Measurements from ENCODE around the gene SPAG16. TPM values are rescaled to one million over a fixed set of nuclear protein-coding genes. Genes with fewer than 3 reads are reported as not detected.

The SPAG16 gene
- total and polyA plus RNA-seq, 2 of the 13 experiments (the other 11 are each of a cell fraction or from before 2014, with no cell fraction given): 9.6 to 26.5 TPM

- BruUV-seq (replicated peaks): no TSS peak
- intact Hi-C loops (cut with micrococcal nuclease; ENCODE audit: unreplicated experiment) (no loop called here), in situ Hi-C loops (cut with HindIII; ENCODE audit: extremely low pct_ligation_motif_present, low pct_unique_long_range_greater_than_20kb) (loop anchor here (25.0 kb wide), 1 partner anchor 1747 kb away; no protein-coding TSS in a partner anchor)
- Histone ChIP-seq H3K27me3 (ENCODE audit: control insufficient read depth in 1 of 2, insufficient read depth in 2 of 2, low read length in 2 of 2) (peaks cover 0 to 9% of the 10 kb centered on the region in 2 experiments; a peak in 2 of 5 replicates), H3K9ac (ENCODE audit: insufficient read depth, low read depth, low read length) (no peak overlapping the region), H3K36me3 (replicated peaks in 1 of 2; ENCODE audit: control insufficient read depth in 1 of 2, insufficient read depth in 2 of 2, low read length in 2 of 2) (no peaks in the 10 kb centered on the region; a peak in 1 of 5 replicates), H4K20me1 (ENCODE audit: insufficient read depth, low read length) (no peaks in the 10 kb centered on the region), H3K4me1 (ENCODE audit: insufficient read depth, low read length) (peaks cover 15% of the 10 kb centered on the region; the same call in 1 of the 2 replicates), H3K9me3 (ENCODE audit: low read length) (no peaks in the 10 kb centered on the region), H3K79me2 (ENCODE audit: insufficient read depth, low read length) (no peaks in the 10 kb centered on the region), H3K4me2 (ENCODE audit: low read depth, low read length) (0 out of 2 replicates have a peak overlapping the region, but pooled peaks have one; percentile 6), H2AFZ (ENCODE audit: low read length) (no peak overlapping the region), H3K4me3 (replicated peaks in 1 of 3; ENCODE audit: insufficient read depth in 1 of 3, low read depth in 2 of 3, low read length in 3 of 3) (no peak overlapping the region), H3K27ac (ENCODE audit: extremely low read length, insufficient read depth, low read length) (no peak overlapping the region)
- DNase-seq (ENCODE audit: low spot score) (no peak), ATAC-seq (peak; percentile 46; the same call in 1 of the 3 replicates), FAIRE-seq (no peak)
- TF ChIP-seq, protein P1, sequence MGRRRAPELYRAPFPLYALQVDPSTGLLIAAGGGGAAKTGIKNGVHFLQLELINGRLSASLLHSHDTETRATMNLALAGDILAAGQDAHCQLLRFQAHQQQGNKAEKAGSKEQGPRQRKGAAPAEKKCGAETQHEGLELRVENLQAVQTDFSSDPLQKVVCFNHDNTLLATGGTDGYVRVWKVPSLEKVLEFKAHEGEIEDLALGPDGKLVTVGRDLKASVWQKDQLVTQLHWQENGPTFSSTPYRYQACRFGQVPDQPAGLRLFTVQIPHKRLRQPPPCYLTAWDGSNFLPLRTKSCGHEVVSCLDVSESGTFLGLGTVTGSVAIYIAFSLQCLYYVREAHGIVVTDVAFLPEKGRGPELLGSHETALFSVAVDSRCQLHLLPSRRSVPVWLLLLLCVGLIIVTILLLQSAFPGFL (CRISPR knock-in tag; IDR thresholded peaks at IDR 0.05): no peak
- TF ChIP-seq YEATS4 (CRISPR knock-in tag; IDR thresholded peaks at IDR 0.05; ENCODE audit: borderline replicate concordance): 0 out of 2 replicates have a peak, but pooled peaks have one; percentile 2
- TF ChIP-seq STAT6 (CRISPR knock-in tag; IDR thresholded peaks at IDR 0.05; ENCODE audit: borderline replicate concordance): no peak
- ChIA-PET CTCF (ENCODE audit: low intra/inter-chr PET ratio, low total read pairs) (no interaction called here), POLR2A (interaction anchor here (1.6 kb wide), 1 partner anchor 18 kb away, joined by 8 read pairs; the partner anchor contains the start of gene SPAG16)
- WGBS (ENCODE audit: low lambda C conversion rate): 0% methylated on average over 3 of the region's 3 CpGs
Measured at GRCh38 chr2:213265679-213266078, 18.6 kb upstream of the SPAG16 start.
